ENCODE data around the gene RSPH6A.

Gene RSPH6A

GRCh38 chr19:45824531-45825262 lies 9.6 kb upstream of the RSPH6A start:
- no peak for DNase-seq

GRCh38 chr19:45824041-45824471 lies 8.9 kb upstream of the RSPH6A start:
- no peak for DNase-seq

- DNase-seq = no peak
Measured at GRCh38 chr19:45823182-45823581, 8.1 kb upstream of the RSPH6A start.

- DNase-seq = no peak
Measured at GRCh38 chr19:45822716-45823115, 7.6 kb upstream of the RSPH6A start.

- DNase-seq = no peak
Measured at GRCh38 chr19:45821570-45821969, 6.5 kb upstream of the RSPH6A start.

GRCh38 chr19:45821103-45821521 lies 6.0 kb upstream of the RSPH6A start:
- DNase-seq = no peak

- no peak for DNase-seq
Measured at GRCh38 chr19:45820413-45821102, 5.5 kb upstream of the RSPH6A start.

- no peak for DNase-seq
Measured at GRCh38 chr19:45819769-45820168, 4.7 kb upstream of the RSPH6A start.

DNA sequence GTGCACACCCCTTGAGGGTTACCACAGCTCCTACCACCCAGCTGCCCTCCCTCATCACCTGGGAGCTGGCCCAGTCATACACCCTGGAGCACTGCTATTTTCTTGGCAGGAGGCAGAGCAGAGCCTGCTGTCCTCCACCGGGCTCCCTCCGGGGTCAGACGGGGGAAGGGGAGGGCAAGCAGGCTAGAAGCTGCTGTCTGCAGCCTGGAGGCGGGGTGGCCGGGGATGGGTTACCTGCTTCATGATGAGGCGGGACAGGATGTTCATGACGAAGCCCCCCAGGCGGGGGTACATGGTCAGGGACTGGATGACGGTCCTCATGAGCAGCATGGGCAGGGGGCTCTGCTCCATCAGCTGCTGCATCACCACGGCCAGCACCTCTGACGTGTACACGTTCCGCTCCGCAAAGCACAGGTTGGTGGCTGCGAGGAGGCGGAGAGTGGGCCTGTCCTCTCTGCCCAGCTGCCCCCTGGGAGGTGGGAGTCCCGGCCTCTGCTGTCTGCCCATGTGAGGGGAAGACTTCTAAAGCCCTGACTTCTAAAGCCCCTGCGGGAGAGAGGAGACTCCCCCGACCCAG lies 2.7 kb upstream of the RSPH6A start:
- no peak for DNase-seq

DNA sequence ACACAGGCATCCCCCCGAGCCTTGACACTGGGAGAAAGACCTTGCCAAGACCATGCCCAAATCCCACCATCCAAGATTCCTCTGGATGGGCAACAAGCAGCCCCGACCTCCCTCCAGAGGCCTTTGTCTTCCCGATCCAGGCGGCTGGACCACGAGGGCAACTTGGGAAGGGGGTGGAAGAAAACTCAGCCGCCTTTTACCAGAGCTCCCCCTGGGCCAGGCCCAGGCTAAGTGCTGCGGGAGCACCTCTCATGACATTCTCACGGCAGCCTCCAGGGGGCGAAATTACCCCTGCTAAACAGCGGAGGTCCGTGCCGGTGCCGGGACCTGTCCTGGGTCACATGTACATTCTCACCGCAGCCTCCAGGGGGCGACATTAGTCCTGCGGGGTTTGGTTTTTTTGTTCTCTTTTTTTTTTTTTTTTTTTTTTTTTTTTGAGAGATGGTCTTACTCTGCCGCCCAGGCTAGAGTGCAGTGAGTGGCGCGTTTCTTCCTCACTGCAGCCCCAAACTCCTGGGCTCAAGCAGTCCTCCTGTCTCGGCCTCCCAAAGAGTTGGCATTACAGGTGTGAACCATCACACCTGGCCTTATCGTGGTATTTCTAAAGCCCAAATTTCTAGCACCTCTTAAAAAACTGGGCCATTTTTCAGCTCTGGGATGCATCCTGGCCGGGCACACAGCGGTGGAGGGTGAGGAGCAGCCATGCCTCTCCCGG lies 2.1 kb upstream of the RSPH6A start:
- DNase-seq = peak; percentile 92 to 96

DNA sequence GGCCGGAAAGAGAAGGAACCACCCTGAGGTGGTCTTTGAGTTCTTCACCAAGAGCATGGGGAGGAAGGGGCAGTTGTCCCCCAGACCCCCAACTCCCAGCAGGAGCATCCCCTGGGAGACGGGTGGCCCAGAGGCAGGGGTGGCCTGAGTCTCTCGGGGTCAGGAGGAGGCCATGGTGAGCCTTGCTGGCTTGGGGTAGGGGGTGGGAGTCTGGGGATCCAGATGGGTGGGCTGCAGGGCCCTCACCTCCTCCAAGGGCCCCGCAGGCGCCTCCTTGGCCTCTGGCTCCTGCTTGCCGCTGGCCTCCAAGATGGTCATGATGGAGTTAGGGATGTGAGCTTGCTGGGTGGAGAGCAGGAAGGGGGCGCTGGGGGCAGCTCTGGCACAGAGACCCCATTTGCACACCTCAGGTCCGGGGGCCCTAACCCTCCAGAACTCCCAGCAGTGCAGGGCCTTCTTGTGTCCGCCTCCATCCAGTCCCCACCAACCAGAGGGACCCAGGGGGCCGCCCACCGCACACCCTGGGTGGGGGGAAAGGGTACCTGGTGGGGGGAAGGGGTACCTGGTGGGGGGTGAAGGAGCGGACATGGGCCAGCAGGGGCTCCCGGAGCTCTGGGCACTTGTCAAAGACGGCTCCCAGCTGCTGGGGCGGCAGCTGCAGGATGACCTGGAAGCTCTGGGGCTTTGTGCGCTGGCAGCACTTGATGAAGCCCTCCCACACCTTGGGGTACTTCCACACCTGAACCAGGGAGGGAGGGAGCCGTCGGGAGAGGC lies 1.3 kb upstream of the RSPH6A start:
- DNase-seq = no peak

- no peak for DNase-seq
Measured at GRCh38 chr19:45815481-45816216, 541 bp upstream of the RSPH6A start.

- DNase-seq = no peak
Measured at GRCh38 chr19:45814166-45814780, 835 bp downstream of the RSPH6A start.

GRCh38 chr19:45812297-45812696 lies 2.8 kb downstream of the RSPH6A start:
- no peak for DNase-seq

GRCh38 chr19:45809643-45810159 lies 5.4 kb downstream of the RSPH6A start:
- DNase-seq = no peak

- DNase-seq = no peak
Measured at GRCh38 chr19:45805719-45806118, 9.4 kb downstream of the RSPH6A start.

- DNase-seq = no peak
Measured at GRCh38 chr19:45804959-45805230, 10.2 kb downstream of the RSPH6A start.

GRCh38 chr19:45804140-45804958 lies 10.8 kb downstream of the RSPH6A start:
- DNase-seq = no peak

DNA sequence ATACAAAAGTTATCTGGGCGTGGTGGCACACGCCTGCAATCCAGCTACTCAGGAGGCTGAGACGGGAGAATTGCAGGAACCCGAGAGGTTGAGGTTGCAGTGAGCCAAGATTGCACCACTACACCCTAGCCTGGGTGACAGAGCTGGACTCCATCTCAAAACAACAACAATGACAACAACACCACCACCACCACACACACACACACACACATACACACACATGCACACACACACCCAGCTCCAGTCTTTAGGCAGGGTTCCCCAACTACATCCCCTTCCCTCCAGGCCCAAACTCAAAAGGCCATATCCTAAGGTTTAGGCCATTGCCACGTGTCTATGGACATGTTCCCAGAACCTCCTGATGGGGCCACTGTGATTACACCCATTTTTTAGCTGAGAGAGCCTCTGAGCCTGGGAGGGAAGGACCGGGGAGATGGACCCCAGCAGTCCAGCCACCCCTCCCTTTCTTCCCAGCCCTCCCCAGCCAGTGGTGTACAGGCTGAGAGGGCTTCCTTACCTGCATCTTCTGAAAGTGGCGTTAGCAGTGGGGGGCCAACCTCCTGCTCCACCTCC lies 13.4 kb downstream of the RSPH6A start:
- no peak for DNase-seq

- no peak for DNase-seq
Measured at GRCh38 chr19:45800070-45800553, 15.0 kb downstream of the RSPH6A start.

Measured in stimulated activated CD4-positive, alpha-beta T cell treated with anti-CD3 and anti-CD28 coated beads, Interleukin-4, amount 100 ng/mL, for 4 hours (primary cell).